Liver (tissue), 3 donors: ENCODE results near the gene KIRREL3.

Experiments
- CTCF ChIP-seq: fragments of 150-350 bp; IDR thresholded peaks from 2 replicates; pipeline ENCODE4 v1.5.1; 2017; ENCODE audit warnings: improper control_type of control experiment, low read depth, low read length; ENCODE audit not compliant: missing input control
- GABPA ChIP-seq, 2 donors: IDR thresholded peaks in 1 of 2; conservative IDR thresholded peaks in 1 of 2; 2 replicates each; pipeline ENCODE4 v1.6.1; 2016; ENCODE audit warnings: antibody characterized with exemption in 2 of 2, mild to moderate bottlenecking in 1 of 2, moderate library complexity in 1 of 2
- donor health status: healthy.
- donor health status: healthy.

DNA sequence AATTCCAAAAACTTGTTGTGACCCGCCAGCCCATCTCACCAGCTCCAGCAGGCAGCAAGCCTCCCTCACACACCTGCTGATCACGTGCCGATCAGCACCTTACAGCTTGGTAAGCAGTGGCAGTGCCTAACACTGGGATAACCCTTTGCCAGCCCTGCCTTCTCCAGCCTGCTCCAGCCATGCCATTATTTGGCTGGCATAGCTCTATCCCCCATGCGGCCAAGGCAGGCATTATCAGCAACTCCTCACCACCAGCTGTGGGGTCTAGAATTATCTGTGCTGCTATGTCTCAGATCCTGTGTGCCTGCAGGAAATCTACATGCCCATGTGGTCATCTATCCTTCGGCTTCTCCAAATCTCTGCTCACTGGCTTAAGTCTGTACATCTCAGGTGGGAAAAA lies 430.1 kb downstream of the KIRREL3 start:
- TF ChIP-seq CTCF: no peak
- TF ChIP-seq GABPA (IDR thresholded peaks at IDR 0.05 in 1 of 2, conservative IDR thresholded peaks at IDR 0.05 in 1 of 2): no peak
